BE2C (cell line): Measurements from ENCODE around the gene FCHO2.
A peak's percentile ranks its signal among the peaks of the same experiment; 100 is the strongest.
"Not testable (repeated sequence)": the region's sequence is repeated elsewhere in the genome, so short reads cannot be mapped to it uniquely, and the experiment has no call there.

Experiments
- DNase-seq: peaks from one replicate; pipeline ENCODE4 v3.0.0-alpha.2; 2020
- H3K27me3 ChIP-seq: fragments of 250-450 bp; sonication (Bioruptor Pico); 2 replicates; pipeline ENCODE4 v1.5.1; 2020; ENCODE audit warnings: mild to moderate bottlenecking
- H3K36me3 ChIP-seq: fragments of 250-450 bp; sonication (Bioruptor Pico); 2 replicates; pipeline ENCODE4 v1.5.1; 2020; ENCODE audit warnings: mild to moderate bottlenecking
- H3K4me1 ChIP-seq: fragments of 250-450 bp; sonication (Bioruptor Pico); 2 replicates; pipeline ENCODE4 v1.5.1; 2020
- H3K4me3 ChIP-seq: 2 replicates; pipeline ENCODE4 v1.5.1; 2011; ENCODE audit warnings: low read depth, low read length
- H3K9me3 ChIP-seq: fragments of 250-450 bp; sonication (Bioruptor Pico); 2 replicates; pipeline ENCODE4 v1.5.1; 2020
- CTCF ChIP-seq: IDR thresholded peaks from 2 replicates; pipeline ENCODE4 v1.5.1; 2012; ENCODE audit warnings: mild to moderate bottlenecking, low read depth, low read length

Gene FCHO2

GRCh38 chr5:73022471-73023169, 66.8 kb downstream of the FCHO2 start:
- no peak for TF ChIP-seq CTCF
- Histone ChIP-seq H3K4me1 (no peaks in the 10 kb centered on the region), H3K27me3 (peaks cover 3% of the 10 kb centered on the region; the same call in 1 of the 2 replicates), H3K36me3 (no peaks in the 10 kb centered on the region), H3K9me3 (no peaks in the 10 kb centered on the region), H3K4me3 (no peak overlapping the region)
- no peak for DNase-seq

- not testable (repeated sequence) for H3K4me3 ChIP-seq, DNase-seq, H3K27me3 ChIP-seq, H3K4me1 ChIP-seq, H3K36me3 ChIP-seq, H3K9me3 ChIP-seq
These were observed 69.2 kb downstream of the FCHO2 start for GRCh38 chr5:73024946-73025544.

- H3K4me1 ChIP-seq, result peaks cover 3% of the 10 kb centered on the region; the same call in 1 of the 2 replicates
- H3K36me3 ChIP-seq, result no peaks in the 10 kb centered on the region
- no peaks in the 10 kb centered on the region for H3K27me3 ChIP-seq
- 0 out of 2 replicates have a peak, but pooled peaks have one; percentile 19 for TF ChIP-seq CTCF
- H3K4me3 ChIP-seq, result no peak overlapping the region
- no peaks in the 10 kb centered on the region; the same call in 1 of the 2 replicates for H3K9me3 ChIP-seq
- no peak for DNase-seq
These were observed 71.5 kb downstream of the FCHO2 start for GRCh38 chr5:73027361-73027760.

GRCh38 chr5:73027816-73028215, 72.0 kb downstream of the FCHO2 start:
- Histone ChIP-seq H3K9me3 (no peaks in the 10 kb centered on the region; the same call in 1 of the 2 replicates), H3K4me1 (peaks cover 3% of the 10 kb centered on the region; the same call in 1 of the 2 replicates), H3K27me3 (no peaks in the 10 kb centered on the region), H3K36me3 (no peaks in the 10 kb centered on the region), H3K4me3 (no peak overlapping the region)
- no peak for DNase-seq
- TF ChIP-seq CTCF, result no peak

- Histone ChIP-seq H3K4me3 (no peak overlapping the region), H3K27me3 (no peaks in the 10 kb centered on the region), H3K36me3 (no peaks in the 10 kb centered on the region), H3K4me1 (peaks cover 3% of the 10 kb centered on the region; the same call in 1 of the 2 replicates), H3K9me3 (no peaks in the 10 kb centered on the region; the same call in 1 of the 2 replicates)
- DNase-seq, result no peak
- no peak for TF ChIP-seq CTCF
These were observed 73.3 kb downstream of the FCHO2 start for GRCh38 chr5:73028991-73029595.

GRCh38 chr5:73030531-73030930, 74.7 kb downstream of the FCHO2 start:
- Histone ChIP-seq H3K27me3 (no peaks in the 10 kb centered on the region), H3K9me3 (no peaks in the 10 kb centered on the region; the same call in 1 of the 2 replicates), H3K4me3 (no peak overlapping the region)

More at GRCh38 chr5:73030531-73030930, 74.7 kb downstream of the FCHO2 start:
- no peaks in the 10 kb centered on the region for H3K36me3 ChIP-seq
- no peak for TF ChIP-seq CTCF
- peaks cover 3% of the 10 kb centered on the region; the same call in 1 of the 2 replicates for H3K4me1 ChIP-seq
- no peak for DNase-seq
